Urothelium cell line (cell line): ENCODE results near the gene CPSF7.
A peak's percentile ranks its signal among the peaks of the same experiment; 100 is the strongest.
"Not testable (repeated sequence)": the region's sequence is repeated elsewhere in the genome, so short reads cannot be mapped to it uniquely, and the experiment has no call there.

Experiments
- DNase-seq: peaks from one replicate; pipeline ENCODE4 v3.0.0; 2011; ENCODE audit warnings: low spot score, mixed read lengths
- FAIRE-seq: peaks from 2 replicates; lab custom pipeline; 2011; peaks lifted over from hg19 to GRCh38; lab: Jason Lieb, UNC

The CPSF7 gene

DNA sequence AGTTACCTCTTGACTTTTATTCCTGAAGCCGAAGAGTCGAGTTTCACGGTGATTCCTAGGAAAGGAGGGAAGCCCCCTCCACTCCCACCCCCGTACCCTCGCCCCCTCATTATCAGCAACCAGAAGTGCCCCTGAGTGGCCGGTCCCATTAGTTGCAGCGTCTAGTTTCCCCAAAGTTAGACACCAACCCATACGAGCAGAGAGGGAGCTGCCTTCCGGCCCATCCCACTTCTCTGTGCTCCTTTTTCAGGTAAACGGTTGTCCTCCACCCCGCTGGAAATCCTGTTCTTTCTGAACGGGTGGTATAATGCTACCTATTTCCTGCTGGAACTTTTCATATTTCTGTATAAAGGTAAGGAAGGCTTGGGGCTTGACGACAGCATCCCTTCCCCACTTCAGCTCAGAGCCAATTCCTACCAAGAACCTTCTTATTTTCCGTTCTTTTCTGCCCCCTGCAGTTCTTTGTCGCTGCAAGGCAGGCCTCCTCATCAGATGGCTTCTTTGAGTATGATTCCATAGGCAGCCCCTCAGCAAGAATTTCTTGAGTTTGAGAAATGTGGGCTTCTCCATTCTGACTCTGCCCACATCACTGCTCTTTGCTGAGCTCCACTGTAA lies 36.7 kb downstream of the CPSF7 start:
- FAIRE-seq, result no peak

DNA sequence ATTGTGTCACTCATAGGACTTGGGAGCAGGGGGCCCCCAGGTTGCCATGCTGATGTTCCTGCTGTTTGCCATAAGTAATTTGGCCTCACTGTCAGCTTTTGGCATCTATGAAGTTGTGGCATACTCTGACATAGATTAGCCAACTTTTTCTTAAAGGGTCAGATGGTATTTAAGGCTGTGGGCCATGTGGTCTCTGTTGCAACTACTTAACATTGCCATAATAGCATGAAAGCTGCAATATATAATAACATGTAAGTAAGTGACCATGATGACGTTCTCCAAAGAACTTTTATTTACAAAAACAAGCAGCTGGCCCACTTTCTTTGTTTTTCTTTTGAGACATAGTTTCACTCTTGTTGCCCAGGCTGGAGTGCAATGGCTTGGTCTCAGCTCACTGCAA lies 39.6 kb downstream of the CPSF7 start:
- FAIRE-seq (no peak), DNase-seq (no peak)

More for the DNA sequence above, 36.7 kb downstream of the CPSF7 start:
- DNase-seq, result no peak

DNA sequence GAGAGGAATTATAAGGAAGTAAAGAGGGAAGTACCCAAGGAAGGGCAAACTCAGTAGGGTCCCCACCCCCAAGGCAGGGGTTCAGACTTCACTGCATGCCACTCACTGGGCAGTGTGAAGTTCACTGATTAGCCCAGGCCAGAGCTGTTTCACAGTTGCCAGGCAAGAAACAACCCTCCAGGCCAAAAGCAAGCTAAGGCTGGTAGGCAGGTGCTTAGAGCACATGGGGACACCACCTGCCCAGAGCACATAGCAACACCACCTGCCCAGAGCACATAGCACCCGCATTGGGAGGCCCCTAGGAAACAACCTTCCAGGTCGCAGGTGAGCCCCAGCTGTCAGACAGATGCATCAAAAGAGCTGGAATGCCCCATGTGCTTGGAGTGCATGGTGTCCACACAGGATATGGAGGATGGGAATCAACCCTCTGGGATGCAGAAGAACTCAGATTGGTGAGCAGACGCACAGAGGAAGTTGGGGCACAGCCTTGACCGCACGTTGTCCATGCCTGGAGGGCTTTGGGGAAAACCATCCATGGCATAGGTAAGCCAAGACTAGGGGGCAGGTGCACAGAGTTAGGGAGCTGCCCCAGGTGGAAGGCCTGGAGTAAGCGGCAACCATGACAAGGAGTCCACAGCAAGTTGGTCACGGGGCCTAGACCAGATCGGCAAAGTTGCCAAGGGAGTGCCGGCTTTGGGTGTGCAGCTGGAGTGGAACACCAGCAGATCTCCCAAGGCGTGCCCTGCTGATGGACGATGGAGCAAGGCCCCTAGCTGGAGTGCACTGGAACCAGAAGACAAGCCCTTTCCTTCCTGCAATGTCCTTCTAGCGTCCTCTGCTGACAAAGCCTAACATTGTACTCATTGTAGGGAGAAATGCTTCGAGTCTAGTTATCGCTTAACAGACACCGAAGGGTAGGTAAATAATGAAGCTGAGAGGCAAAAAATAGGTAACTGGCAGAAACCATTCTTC lies 45.2 kb downstream of the CPSF7 start:
- no peak for FAIRE-seq

DNA sequence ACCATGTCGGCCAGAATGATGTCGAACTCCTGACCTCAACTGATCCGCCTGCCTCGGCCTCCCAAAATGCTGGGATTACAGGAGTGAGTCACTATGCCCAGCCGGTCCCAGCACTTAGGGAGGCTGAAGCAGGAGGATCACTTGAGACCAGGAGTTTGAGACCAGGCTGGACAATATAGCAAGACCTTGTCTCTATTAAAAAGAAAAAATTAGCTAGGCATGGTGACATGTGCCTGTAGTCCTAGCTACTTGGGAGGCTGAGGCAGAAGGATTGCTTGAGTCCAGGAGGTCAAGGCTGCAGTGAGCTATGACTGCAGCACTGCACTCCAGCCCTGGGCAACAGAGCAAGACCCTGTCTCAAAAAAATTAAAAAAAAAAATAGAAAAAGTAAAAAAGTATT lies 45.9 kb downstream of the CPSF7 start:
- DNase-seq, FAIRE-seq: not testable (repeated sequence)

More for the DNA sequence above, 45.2 kb downstream of the CPSF7 start:
- DNase-seq, result no peak

DNA sequence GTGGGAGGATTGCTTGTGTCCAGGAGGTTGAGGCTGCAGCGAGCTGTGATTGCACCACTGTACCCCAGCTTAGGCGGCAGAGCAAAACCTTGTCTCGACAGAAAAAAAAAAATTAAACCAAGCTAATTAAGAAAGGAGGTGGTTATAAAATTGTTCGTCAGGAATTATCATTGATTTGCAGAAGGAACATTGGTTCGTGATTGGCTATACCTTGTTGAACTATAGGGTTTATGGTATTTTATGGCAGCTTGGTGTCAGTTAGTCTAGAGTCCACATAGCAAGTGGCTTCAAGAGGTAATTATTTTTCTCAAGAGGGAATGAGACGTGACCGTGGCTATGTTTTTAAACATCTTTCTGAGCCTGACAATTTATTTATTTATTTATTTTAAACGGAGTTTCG lies 48.9 kb downstream of the CPSF7 start:
- FAIRE-seq (no peak), DNase-seq (no peak)

DNA sequence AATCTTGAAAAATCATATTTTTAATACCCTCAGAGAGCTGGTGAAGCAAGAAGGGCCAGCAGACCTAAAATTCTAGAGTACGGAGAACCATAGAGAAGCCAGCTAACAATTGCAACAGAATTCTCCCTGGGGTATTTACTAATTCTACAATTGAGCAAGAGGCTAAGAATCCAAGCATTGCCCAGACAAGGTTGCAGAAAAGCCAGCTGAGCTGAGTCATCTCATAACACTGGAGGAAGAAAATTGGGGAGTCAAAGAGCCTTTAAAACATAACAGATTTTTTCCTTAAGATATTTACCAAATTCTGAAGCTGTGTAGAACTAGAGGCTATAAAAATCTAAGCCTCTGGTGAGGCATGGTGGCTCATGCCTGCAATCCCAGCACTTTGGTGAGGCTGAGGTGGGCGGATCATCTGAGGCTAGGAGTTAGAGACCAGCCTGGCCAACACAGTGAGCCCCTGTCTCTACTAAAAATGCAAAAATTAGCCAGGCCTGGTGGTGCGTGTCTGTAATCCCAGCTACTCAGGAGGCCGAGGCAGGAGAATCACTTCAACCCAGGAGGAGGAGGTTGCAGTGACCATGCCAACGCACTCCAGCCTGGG lies 51.0 kb downstream of the CPSF7 start:
- FAIRE-seq (no peak), DNase-seq (no peak)

DNA sequence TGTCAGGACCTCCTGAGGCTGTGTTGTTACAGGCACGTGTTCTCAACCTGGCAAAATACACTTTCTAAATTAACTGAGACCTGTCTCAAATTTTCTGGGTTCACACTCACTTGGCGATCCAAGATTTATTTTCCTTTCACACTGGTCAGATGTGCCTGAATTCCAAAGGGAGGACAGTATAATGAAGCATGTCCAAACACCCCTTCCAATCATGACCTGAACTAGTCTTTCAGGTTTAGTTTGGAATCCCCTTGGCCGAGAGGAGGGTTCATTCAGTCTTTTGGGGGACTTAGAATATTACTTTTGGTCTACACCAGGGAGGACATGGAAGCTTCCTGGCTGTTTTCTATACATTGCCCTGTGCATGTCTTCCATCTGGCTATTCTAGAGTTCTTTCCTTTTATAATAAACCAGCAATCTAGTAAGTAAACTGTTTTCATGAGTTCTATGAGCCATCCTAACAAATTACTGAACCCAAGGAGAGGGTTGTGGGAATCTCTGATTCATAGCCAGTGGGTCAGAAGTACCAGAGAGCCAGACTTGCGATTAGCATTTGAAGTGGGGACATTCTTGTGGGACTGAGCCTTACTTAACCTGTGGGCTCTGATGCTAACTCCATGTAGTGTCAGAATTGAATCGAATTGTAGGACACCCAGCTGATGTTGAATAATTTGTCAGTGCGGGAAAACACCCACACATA lies 52.2 kb downstream of the CPSF7 start:
- no peak for DNase-seq
- no peak for FAIRE-seq

DNA sequence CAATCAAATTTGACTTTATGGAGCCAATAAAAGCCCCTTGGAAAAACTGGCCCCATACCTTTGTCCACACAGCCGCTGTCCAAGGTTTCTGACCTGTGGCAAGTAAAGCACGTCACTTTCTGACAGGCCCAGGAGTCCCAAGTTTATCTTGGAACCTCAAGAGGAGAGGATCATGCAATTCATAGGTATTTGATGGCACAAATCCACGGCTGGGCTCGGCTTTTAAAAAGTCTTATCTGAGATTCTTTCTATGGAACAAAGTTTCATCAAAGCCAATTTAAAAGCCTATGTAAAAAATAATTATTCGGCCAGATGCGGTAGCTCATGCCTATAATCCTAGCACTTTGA lies 54.0 kb downstream of the CPSF7 start:
- FAIRE-seq (no peak), DNase-seq (no peak)

DNA sequence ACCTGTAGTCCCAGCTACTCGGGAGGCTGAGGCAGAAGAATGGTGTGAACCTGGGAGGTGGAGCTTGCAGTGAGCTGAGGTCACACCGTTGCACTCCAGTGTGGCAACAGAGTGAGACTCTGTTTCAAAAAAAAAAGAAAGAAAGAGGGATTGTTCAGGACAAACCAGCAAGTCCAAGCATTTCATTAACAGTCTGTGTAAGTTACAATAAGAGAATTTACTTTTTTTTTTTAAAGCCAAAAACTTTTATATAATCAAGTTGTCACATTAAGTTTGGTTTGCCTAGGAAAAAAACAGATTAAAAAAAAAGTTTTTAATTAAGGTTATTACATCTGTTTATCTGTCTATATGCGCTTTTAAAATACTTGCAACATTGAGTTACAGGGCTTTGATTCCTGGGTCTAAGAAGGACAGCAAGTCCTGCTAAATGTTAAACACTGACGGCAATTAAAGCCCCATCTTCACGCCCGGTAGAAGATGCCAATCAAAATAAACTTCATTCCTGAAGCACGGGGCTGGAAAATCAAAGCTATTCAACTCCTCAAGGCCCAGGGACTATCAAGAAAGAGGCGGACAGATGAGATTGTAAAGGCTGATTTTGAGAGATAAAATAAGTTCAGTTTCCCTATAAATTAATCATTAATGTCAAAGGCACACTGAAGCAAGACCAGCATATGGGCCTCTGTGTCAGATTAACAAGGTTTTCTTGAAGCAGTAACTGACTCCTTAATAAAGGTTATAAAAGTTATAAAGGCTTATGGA lies 56.9 kb downstream of the CPSF7 start:
- DNase-seq (no peak), FAIRE-seq (no peak)

DNA sequence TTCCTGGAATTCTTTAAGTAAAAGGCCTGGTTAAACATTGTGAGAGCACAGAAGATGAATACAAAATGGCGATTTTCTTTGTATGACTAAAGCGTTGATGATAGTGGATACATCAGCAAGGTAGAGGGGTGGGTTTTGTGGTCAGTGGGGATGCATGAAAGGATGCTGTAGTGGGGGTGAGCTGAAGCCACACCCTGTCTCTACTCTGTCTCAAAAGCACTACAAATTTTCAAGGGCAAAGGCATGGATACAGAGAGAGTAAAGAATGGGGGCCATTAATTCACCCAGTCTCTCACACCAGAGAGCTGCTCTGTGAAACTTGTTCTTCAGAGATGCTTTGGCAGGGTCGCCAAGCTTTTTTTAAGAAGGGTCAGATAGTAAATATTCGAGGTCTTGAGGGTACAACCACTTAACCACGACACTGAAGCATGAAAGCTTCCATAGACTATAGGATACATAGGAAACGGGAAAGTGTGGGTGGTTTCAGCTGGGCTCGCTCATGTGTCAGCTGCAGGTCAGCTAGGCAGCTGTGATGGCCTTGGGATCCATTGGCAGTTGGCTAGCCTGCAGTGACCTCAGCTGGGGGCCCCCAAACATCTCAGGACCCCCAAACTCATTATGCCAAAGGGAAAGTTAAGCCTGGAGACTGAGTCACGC lies 59.3 kb downstream of the CPSF7 start:
- no peak for FAIRE-seq
- DNase-seq, result no peak

DNA sequence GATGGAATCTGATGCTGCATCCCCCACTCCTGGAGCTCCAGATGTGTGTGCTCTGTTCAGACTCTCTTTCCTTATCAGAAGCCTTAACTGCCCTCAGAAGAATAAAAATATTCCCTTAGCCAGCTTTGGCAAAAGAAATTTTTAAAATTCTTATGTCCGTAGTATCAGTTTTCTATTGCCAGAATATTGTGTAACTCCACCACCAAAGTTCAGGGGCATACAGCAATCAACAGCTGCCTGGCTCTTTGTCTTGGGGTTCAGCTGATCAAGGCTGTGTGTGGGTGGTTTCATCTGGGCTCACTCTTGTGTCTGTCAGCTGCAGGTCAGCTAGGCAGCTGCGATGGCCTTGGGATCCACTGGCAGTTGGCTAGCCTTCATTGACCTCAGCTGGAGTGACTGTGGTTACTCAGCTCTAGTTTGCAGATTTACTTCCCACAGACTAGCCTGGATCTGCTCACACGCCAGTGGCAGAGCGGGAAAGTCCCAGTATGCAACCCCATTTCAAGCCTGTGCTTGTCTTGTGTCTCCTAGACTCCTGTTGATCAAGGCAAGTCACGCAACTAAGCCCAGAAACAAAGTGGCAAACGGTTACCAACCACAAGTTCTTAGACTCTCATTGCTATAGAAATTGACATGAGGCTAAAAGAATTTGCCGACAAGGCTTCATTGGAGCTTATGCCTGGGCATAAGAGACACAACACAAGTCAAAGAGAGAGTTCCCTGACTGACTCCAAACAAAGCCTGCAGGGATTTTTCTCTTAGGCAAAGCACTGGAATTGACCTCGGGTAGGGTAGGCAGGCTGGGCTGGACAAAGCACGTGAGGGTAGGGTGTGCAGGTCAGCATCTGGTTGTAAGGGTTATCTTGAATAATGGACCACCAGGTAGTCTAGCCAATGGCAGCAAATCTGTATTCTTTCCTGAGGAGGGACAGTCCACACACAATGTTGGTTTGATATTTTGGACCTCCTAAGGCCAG lies 60.1 kb downstream of the CPSF7 start:
- DNase-seq, result no peak

DNA sequence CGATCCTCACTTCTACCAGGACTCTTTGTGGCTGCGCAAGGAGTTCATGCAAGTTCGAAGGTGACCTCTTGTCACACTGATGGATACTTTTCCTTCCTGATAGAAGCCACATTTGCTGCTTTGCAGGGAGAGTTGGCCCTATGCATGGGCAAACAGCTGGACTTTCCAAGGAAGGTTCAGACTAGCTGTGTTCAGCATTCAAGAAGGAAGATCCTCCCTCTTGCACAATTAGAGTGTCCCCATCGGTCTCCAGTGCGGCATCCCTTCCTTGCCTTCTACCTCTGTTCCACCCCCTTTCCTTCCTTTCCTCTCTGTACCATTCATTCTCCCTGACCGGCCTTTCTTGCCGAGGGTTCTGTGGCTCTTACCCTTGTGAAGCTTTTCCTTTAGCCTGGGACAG lies 61.1 kb downstream of the CPSF7 start:
- FAIRE-seq (no peak), DNase-seq (no peak)

More for the DNA sequence above, 60.1 kb downstream of the CPSF7 start:
- no peak for FAIRE-seq

DNA sequence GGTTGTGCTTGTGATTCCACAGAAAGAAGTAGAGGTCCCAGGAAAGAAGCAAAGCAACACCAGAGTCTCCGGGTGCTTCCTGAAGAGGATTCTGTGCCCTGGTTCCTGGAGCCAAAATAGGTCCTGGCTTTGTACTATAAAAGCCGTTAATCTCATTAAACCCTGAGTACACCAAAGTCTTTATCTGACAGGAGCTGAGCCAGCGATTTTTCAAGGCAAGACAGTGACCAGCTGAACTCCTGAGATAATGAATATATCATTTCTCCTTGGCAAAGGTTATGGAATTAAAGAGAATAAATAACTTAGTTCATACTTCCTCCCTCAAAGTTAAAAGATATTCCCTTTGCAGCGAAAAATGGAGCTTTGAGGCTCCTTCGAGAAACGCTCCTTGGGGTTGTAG lies 62.4 kb downstream of the CPSF7 start:
- DNase-seq, result no peak
- FAIRE-seq, result no peak

DNA sequence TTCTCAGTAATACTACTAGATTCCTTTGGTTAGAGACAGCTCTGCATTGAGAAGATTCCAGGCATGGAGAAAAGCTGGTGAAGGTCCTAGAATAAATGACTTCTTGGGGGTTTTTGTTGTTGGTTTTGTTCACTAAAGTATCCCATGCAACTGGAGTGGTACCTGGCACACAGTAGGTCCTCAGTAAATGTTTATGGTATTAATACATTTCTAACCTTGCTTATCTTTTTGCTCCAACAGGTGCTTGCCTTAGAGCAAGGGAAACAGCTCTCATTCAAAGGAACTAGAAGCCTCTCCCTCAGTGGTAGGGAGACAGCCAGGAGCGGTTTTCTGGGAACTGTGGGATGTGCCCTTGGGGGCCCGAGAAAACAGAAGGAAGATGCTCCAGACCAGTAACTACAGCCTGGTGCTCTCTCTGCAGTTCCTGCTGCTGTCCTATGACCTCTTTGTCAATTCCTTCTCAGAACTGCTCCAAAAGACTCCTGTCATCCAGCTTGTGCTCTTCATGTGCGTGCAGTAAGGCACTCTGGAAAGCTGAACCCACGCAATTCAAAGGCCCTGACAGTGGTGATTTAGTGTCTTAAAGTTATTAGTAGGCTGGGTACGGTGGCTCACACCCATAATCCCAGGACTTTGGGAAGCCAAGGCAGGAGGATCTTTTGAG lies 65.6 kb downstream of the CPSF7 start:
- DNase-seq, result no peak
- FAIRE-seq, result no peak

DNA sequence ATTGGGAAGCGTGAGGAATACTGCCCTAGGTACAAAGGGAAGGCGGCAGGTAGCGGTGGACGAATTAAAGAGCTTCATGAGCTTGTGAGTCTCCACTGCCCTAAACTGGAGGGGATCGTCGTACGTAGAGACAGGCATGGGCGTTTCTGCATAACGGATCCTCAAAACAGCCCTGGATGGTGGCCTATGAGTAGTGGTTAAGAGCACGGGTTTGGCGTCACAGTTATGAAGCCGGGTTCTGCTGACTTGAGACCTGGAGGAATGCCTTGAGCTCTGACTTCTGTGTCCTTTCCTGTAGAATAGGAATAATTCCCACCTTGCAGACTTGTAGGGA lies 67.3 kb downstream of the CPSF7 start:
- FAIRE-seq, result no peak
- DNase-seq, result peak; percentile 33

DNA sequence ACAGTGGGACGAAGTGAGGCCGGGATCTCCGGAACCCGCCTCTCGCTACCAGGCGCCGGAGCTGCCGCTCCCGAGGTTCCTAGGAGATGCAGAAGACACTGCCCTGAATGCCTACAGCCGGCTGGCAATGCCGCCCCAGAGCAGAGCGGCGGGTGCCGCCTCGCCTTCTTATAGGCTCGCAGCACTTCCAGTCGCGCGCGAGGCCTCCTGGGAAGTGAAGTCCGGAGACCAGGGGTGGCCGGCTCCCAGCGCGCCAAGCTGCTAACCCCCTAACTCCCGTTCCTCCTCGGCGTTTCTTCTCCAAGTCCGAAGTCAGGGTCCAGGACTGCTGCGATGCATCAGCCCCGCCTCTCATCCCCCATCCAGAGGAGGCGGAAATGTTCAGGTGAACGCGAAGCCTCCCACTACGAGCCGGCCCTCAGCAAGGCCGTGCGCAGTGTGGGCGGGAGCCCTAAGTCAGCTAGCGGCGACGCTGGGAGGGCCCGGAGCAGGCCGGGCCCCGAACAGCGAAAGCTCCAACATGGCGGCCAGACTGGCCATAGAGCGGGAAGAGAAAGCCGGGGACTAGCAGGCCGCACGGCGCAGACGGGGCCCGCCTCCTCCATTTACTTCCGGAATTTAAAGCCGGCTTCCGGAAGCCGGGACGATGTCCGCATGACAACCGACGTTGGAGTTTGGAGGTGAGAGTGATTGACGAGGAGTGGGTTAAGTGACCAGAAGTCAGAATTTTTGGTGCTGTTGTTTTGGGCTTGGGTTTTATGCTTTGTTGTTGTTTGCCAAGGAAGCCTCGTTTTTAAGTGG lies 67.8 kb downstream of the CPSF7 start, which contains the start of the genes CYB561A3 and TMEM138:
TSS of gene CYB561A3 (minus strand) at position 142 of the 801 bp plus-strand sequence. CDS start 5,169 bp downstream, outside the sequence.
TSS of gene TMEM138 (plus strand) at position 634 of the 801 bp plus-strand sequence. CDS start 2,017 bp downstream, outside the sequence.
- DNase-seq (peak; percentile 96), FAIRE-seq (peak; percentile 5)

DNA sequence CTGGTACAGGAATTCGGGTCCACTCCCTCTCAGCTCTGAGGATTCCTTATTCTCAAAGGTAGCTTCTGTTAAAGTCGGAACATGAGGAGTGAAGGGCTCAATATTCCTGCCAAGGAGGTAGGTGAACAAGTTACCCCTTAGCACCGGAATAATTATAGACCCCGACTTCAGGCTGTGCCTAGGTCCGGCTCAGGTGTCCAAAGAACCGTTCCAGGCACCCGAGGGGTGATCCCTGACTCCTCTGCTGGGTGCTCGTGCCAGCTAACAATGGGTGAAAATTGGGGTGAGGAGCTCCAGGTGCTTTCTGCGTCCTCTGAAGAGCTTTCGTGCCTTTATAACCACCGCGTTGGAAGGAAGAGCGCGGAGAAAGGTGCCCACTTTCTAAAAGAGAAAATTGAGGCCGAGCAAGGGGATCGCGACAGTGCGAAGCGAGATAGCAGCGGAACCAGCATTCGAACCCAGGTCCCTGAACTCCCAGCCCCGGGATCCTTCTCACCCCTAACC lies 68.5 kb downstream of the CPSF7 start:
- DNase-seq, result peak; percentile 14
- FAIRE-seq, result no peak
